GM19452 (cell line): ENCODE data around the gene MAPK12.
"Not testable (repeated sequence)": the region's sequence is repeated elsewhere in the genome, so short reads cannot be mapped to it uniquely, and the experiment has no call there.

ENCODE experiments used
- ATAC-seq: cut with Tn5 transposase; IDR thresholded peaks from one replicate; pipeline ENCODE4 v1.9.1; 2021; ENCODE audit not compliant: unreplicated experiment

MAPK12 gene

GRCh38 chr22:50217543-50218152, 43.8 kb downstream of the MAPK12 start:
- ATAC-seq = no peak

GRCh38 chr22:50216684-50217520, 44.6 kb downstream of the MAPK12 start:
- no peak for ATAC-seq

- no peak for ATAC-seq
Observed at GRCh38 chr22:50216055-50216683, 45.3 kb downstream of the MAPK12 start.

GRCh38 chr22:50215297-50216054, 46.0 kb downstream of the MAPK12 start:
- ATAC-seq = no peak

GRCh38 chr22:50213263-50213662, 48.2 kb downstream of the MAPK12 start:
- ATAC-seq = no peak

- no peak for ATAC-seq
Observed at GRCh38 chr22:50211147-50211546, 50.3 kb downstream of the MAPK12 start.

- ATAC-seq = no peak
Observed at GRCh38 chr22:50210378-50211139, 50.9 kb downstream of the MAPK12 start.

- no peak for ATAC-seq
Observed at GRCh38 chr22:50209893-50210292, 51.6 kb downstream of the MAPK12 start.

GRCh38 chr22:50208939-50209892, 52.3 kb downstream of the MAPK12 start:
- no peak for ATAC-seq

- ATAC-seq = no peak
Observed at GRCh38 chr22:50208430-50208938, 53.0 kb downstream of the MAPK12 start.

- ATAC-seq = no peak
Observed at GRCh38 chr22:50207383-50208140, 53.9 kb downstream of the MAPK12 start.

GRCh38 chr22:50206599-50206998, 54.9 kb downstream of the MAPK12 start:
- ATAC-seq = no peak

- ATAC-seq = no peak
Observed at GRCh38 chr22:50205781-50206569, 55.5 kb downstream of the MAPK12 start.

GRCh38 chr22:50204998-50205397, 56.5 kb downstream of the MAPK12 start:
- ATAC-seq = not testable (repeated sequence)

GRCh38 chr22:50204571-50204970, 56.9 kb downstream of the MAPK12 start:
- no peak for ATAC-seq

- no peak for ATAC-seq
Observed at GRCh38 chr22:50203288-50203687, 58.2 kb downstream of the MAPK12 start.
